Stimulated activated CD4-positive, alpha-beta T cell treated with anti-CD3 and anti-CD28 coated beads, Interleukin-12 subunit alpha, Interleukin-12 subunit beta, amount 100 ng/mL, for 24 hours (primary cell): Measurements from ENCODE around the gene IL17D.

ENCODE experiments used
- DNase-seq, 2 experiments: peaks; one replicate each; pipeline ENCODE4 v3.0.0-alpha.2; 2020; ENCODE audit warnings: low read depth in 2 of 2

The IL17D gene

DNA sequence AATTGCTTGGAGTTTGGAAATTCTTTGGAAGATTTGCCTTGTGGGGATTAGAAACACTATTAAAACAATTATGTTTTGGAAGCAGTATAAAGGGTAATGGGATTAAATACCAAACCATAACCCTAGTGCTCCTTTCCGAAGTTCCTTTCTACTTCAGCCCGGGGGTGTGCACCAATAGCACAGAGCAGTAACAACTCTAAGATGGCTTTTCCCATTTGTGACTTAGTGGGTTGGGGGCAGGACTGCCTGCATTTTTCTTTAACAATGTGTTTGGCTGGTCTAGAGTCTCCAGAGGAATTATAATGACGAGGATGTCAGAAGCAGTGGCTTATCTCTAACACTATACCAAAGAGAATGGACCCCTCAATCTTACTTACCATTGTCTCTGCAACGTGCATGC is 11.9 kb upstream of the IL17D start:
- no peak for DNase-seq

DNA sequence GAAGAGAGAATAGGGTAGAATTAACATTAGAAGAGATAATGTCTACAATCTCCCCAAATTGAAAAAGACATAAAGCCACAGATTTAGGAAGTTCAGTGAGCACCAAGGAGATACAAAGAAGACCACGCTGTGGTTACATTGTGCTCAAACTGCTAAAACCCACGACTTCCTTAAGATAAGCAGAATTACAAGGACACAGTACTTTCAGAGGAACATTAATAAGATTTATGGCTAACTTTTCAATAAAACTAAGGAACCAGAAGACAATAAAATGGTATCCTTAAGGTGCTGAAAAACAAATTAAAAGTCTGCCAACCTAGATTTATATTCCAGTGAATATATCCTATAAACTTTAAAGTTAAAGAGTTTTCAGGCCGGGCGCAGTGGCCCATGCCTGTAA is 7.4 kb upstream of the IL17D start:
- DNase-seq = no peak

DNA sequence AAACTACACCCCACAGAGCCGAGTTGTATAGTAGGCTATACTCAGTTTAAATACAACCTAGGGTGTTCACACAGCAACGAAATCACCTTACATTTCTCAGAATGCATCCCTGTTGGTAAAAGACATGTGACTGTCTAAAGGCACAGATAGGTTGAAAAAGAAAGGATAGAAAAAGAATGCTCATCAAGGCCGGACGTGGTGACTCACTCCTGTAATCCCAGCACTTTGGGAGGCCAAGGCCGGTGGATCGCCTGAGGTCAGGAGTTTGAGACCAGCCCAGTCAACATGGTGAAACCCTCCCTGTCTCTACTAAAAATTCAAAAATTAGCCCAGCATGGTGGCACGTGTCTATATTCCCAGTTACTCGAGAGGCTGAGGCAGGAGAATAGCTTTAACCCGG is 3.8 kb upstream of the IL17D start:
- no peak for DNase-seq

DNA sequence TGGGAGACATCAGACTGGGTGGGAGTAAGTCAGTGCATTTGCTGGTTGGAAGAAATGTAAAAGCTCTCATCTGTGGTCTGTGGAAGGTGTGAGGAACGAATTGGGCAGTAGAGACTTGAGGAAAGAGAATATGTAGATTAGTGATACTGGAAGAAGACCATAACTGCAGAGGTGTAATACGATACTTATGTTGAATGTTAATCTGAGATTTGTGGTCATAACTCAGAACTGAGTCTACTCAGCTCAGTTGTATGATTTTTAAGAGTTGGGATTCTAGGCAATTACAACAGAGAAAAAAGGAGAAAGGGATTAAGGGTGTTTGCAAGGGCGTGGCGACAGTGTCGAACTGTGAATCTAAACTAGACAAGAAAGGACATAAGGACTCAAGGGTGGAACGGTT is 3.2 kb upstream of the IL17D start:
- DNase-seq = no peak

DNA sequence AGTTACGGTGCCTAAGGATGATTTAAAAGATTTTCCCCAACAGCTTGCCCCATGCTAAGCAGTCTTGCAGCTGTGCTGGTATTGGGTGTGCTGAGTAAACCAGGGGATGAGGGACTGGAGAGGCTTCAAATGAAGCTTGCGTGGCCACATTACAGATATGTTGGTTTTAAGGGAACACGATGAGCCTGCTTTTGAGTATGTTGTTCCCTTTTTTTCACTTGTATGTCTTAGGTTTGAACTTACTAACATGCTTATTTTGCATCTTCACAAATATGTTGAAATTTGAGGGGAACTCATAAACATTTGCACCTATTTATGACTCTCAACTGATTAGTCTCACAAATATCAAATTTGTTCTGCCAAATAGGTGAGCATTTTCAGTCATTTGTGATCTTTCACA is 2.0 kb upstream of the IL17D start:
- DNase-seq = no peak

DNA sequence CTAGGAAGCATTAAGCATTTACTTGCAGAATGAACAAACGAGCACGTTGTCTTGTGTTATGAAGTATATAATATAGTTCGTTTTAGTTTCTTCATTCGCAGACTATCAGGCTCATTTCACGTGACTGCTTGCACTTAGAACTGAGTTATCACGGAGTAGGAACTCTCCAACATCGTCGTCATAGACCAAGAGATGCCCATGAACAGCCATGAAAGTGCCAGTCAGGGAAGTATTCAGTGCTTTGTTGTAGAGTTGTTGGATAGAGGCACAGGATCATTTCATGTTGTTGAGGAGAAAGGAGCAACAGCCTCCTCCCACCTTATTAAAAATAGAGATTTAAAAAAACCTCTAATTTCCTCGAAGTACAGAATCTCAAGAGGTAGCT is 977 bp upstream of the IL17D start:
- no peak for DNase-seq

DNA sequence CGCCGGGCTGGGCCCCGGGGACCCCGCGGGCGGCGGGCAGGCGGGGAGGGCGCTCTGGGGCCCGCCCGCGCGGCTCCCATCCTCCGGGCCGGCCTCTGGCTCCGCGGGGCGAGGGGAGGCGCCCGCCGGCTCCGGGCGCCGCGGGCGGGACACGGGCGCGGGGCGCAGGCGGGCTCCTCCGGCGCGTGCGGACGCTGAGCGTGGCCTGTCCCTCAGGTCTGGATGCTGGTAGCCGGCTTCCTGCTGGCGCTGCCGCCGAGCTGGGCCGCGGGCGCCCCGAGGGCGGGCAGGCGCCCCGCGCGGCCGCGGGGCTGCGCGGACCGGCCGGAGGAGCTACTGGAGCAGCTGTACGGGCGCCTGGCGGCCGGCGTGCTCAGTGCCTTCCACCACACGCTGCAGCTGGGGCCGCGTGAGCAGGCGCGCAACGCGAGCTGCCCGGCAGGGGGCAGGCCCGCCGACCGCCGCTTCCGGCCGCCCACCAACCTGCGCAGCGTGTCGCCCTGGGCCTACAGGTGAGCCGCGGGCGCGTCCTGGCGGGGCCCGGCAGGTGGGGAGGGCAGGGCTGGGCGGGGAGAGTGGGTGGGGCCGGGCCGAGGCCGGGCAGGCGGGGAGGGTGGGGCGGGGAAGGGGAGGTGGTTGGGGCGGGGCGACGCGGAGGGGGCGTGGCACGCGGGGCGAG is 420 bp downstream of the IL17D start:
- peak; percentile 43 to 60 for DNase-seq

DNA sequence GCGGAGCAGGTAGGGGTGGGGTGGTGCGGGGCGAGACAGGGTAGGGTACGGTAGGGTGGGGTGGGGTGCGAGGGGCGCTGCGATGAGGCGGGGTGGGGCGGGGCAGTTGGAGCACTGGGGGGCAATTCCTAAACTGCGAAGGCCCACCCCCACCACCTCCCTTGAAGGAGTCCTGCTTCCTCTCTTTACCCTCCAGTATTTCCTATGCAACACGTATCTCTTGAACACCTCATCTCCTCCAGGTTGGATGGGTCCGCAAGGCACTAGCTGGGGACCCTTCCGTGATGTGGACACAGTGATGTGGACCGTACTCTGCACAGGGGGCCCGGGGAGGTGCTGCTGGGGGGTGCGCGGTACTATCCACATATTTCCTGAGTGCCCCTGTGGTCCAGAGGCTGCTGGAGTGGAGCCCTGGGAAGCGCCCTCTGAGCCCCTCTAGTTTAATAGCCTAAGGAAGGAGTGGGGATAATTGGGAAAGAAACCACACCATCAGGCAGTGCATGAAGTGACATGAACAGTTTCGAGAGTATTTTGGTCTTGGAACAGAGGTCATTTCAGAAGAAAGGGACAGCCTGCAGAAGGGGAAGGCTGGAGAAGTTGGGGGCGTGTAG is 1.1 kb downstream of the IL17D start:
- DNase-seq = no peak

DNA sequence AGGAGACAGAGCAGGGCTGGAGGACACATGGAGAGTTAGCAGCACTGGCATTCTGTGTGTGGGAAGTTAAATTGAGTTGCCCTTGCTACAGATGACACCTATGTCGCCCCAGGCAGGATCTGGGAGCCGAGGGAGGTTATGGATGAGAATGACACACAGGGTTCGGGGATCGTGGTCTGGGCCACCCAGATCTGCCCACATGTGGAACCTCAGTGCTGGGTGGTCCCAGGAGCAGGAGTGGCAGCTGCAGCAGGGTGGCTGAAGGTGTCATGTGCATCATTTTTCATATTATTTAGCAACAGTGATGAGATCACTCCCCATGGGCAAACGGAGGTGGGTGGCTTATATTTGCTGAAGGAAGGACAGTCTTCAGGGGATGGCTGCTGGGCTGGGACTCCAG is 3.2 kb downstream of the IL17D start:
- DNase-seq = no peak

DNA sequence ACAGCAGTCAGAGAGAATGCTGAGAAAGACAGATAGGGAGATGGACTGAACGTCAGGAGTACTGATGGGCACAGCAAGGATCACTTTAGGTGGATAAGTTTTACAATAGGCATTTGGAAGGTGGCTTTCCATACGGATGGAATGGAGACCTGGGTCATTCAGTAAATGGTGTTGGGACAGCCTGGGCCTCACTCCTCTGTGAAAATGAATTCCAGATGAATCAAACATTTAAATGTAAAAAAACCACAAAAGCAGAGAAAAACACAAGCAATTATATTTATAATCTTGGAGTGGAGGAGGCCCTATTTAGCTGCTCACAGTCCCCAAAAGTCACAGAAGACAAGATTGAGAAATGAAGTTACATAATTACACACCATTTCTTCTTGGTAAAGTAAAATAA is 4.7 kb downstream of the IL17D start:
- no peak for DNase-seq

DNA sequence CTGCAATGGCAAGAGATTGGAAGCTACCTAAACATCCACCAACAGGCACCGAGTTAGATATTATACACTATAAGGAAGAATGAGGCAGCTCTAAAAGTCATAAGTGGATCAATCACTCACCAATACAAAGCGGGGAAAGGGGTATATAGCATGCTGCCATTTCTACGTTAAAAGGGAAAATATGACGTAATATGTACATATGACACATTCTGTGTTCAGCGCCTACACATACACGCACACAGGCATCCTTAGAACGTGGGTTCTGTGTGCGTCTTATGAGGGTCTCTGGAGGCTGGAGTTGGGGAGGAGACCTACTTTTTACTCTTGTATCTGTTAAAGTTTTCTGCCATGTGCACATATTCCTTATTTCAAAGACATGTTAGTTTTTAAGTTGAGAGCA is 5.9 kb downstream of the IL17D start:
- no peak for DNase-seq

DNA sequence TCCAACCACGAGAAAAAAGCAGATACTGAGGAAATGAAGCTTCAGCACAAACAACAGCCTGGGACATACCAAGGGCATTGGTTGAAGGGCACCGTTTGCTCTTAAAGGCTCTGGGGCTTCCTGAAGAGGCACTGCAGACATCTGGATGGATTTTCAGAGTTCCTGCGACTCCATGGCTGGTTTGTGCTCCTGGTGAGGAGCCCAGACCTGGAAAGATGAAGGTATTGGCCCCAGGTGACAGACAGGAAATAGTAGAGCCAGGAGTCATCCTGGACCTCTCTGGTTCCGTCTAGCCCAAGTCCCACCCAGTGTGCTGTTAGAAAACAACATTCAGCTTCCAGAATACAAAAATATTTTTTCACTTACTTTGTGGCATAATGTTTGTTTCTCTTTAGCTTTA is 6.3 kb downstream of the IL17D start:
- DNase-seq = no peak

DNA sequence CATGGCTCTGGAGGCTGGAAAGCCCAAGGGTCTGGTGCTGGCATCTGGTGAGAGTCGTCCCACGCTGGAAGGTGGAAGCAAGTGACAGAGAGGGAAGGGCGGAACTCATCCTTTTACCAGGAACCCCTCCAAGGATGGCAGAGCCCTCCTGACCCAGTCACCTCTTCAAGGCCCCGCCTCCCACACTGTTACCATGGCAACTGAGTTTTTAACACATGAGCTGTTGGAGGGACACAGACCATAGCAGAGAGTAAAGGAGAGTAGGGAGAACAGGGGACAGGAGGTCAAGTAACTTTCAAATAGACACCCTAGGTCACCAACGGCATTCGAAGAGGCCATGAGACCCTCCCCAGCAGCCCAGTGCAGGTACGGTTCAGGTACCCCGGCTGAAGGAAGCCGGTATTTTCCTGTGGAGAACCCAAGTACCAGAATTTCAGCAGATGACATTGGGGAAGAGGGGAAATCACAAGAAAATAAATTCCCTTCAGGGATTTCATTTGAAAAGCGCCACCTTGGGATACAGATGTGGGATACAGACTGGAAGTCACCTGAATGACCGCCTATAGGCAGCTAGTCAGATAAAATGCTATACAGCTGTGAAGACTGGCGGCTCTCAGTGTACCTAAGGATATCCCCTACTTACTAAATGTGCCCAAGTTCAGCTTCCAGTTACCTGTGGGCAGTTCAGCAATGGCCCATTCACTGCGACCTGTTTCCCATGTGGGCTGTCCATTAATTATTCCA is 8.0 kb downstream of the IL17D start:
- DNase-seq = no peak

DNA sequence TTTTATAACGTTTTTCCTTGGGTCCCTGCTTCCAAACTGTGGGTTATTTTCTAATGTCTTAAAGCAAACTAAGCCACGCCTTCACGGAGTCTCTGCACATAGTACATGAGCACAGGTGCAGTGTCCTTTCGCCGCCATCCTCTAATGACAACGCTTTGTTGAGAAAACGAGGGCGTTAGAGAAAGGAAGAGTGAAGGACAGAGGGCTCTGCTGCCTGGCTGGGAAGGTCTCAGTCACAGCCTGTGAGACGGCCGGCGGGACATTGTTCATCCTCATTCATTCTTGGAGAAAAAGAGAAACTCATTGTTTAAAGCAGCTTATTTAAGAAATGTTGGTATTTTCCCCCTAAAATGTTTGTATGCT is 9.5 kb downstream of the IL17D start:
- DNase-seq = no peak

DNA sequence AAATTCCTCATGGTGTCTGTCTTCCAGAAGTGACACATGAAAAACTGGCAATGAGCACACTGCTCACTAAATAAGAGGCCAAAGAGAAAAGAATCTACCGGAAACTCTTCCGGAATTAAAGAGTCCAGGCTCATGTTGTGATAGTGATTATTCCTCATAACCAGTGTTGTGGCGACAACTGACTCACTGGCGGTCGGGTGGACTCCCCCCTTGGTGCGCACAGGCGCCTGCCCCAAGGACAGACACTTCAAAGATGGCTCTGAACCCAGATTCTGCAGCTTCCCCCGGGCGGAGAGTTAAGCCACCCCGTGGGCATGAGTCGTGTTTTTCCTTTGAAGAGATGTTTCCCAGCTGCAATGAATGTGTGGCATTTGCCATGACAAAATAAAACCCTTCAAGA is 10.3 kb downstream of the IL17D start:
- no peak for DNase-seq

DNA sequence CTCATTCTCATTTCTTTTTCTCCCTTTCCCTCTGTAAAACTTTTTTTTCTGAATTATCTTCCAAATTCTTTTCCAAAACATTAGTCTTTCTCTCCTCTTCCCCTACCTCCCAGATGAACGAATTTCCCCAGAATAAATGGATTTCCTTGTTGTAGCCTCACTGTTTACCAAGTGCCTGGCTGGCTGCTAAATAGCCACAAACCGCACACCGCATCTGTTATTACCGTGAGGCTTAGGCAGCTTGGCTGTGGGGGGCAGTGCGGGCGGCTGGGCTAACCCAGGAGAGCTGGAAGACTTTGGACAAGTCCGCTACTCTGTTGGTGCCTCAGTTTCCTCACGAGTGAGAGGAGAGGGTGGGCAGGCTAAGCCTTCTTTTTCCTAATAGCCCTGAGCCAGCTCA is 10.7 kb downstream of the IL17D start:
- DNase-seq = no peak

DNA sequence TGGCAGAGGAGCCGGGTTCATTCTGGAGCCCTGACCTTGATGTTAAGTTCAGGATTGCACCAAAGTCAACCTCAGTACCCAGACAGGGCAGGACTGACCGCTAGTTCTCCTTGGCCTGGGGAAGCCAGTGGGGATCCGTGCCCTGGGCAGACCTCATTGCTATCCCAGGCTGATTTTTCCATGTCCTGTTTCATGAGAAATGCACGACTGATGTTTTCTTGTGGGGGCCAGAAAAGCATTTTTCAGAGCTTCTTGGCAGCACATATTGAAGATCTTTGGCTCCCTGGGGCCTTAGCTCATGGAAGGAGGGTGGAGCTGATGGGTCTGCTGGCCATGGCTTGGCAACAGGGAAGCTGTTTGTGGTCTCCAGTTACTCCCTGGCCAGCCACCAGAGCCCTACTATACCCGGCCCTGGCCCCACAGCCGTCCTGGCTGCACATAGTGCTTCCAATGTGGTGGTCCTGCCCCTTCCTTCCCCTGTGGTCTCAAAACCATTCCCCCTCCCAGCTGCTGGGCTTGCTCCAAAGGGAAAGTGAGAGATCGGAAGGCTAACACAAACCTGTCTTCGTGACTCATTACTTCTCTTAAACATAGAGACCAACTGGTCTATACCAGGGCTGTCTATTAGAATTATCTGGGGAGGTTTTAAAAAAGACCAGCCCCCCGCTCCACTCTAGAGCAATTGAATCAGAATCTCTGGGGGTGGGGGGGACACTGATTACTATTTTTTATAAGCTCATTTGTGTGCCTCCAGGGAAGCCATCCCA is 11.2 kb downstream of the IL17D start:
- no peak for DNase-seq

DNA sequence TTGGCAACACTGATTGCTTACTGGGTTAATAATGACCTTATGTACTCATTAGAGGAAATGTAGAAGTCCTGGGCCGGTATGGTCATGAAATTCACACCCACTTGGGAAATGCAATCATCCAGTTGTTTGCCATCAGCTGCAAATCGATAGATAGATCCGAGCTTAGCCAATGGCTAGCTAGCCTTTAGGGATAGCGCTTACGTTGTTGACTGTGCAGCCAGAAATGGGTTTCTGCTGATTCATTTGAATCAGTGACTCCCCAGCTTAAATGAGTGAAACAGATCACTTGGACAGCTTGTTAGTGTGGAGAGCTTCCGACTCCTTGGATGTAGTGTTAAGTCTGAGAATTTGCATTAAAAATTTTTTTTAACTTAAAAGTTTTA is 11.8 kb downstream of the IL17D start:
- no peak for DNase-seq

DNA sequence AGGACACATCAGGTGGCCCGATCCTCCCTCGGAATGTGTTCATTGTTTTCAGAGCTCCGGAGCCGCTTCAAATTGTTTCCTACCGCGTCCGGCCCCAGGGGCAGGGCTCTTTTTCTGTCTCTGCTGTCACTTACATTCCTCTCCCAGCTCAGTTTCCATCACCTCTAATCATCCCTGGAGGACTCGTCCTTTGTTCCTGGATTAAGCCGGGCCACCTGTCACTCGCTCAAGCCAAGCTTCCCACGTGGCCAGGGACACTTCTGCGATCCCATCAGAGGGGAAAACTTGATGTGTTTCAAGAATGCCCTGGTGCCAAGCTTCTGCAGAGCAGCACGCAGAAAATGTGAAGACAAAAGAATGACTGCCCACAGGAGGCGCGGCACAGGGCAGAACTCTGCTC is 13.5 kb downstream of the IL17D start:
- DNase-seq = no peak

DNA sequence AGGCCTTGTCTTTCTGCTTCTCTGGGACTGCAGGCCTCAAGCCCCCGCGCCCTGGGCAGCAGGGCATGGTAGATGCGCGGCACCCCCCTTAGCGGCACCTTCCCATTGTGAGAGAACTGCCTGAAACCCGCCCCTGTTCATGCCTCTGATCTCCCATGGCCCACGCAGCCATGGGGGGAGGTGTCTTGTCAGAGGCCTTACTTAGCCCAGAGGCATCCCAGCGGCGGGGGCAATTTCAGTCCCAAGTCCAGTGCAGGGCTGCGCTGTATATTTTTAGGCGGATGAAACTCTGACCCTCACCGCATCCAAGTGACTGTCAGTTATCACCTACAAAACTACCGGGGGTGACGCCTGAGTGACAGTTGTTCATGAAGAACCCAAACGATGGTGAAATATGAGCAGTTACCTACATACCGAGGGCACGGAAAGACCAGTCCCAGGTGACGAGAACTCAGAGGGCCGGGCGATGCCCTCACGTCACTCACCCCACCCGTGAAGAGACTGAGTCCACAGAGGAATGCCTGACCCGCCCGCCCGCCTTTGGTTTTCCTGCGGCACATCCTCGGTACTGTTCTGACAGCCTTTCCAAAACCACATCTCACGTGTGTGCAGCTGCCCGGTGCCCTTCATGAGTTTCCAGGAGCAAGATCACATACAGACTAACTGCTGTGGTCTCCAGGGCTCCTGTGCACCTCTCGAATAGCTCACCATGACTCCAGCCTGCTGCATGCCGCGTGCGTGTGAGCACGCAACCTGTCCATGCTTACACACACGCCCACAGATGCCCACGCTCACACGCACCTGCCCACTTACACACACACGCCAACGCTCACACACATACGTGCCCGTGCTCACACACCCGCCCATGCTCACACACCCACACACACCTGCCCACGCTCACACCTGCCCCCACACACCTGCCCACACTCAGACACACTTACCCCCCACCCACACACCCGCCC is 14.4 kb downstream of the IL17D start:
- no peak for DNase-seq

DNA sequence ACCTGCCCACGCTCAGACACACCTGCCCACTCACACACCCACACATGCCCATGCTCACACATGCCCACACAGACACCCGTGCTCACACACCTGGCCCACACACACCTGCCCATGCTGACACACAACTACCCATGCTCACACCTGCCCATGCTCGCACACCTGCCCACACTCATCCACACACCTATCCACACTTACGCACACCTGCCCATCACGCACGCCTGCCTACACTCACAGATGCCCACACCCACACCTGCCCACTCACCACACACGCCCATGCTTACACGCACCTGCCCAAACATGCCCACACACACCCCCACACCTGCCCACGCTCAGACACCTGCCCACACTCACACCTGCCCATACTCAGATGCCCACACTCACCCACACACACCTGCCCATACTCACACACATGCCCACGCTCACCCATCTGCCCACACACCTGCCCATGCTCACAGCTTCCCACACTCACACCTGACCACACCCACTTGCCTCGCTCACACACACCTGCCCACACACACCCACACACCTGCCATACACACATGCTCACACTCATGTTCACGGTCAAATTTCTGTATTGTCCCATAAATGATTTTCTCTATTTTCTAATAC is 15.6 kb downstream of the IL17D start:
- no peak for DNase-seq
